ENCODE data around the gene IKZF2. TPM values are rescaled to one million over a fixed set of nuclear protein-coding genes. Genes with fewer than 3 reads are reported as not detected.

IKZF2 gene
- total RNA-seq, 1 experiment from 2014 or later, result 3.0 TPM

DNA sequence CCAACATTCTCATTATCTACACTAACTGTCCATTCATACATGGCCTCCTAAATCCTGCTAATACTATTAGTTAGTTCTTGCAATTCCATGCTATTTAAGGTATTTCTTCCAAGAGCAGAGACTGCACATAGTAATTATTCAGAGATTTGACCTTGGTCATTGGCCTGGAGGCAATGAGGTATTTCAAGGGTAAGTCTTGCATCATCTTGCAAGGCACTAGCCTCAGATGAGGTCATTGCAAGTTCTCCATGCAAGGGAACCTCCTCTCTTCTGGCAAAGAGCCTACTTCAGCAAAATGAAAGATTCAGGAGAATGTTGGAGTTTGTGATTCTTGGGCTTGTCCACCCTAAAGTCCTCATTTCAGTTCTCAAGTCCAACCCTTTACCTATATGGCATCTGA is 48.5 kb upstream of the IKZF2 start:
- no peak overlapping the region for H2BK5ac ChIP-seq (ENCODE audit: insufficient read length, low read length)
- no peaks in the 10 kb centered on the region for H3K4me1 ChIP-seq (ENCODE audit: insufficient read depth, low read length)
- peaks cover 10% of the 10 kb centered on the region in 2 experiments for H3K4me1 Mint-ChIP-seq
- H3K23me2 ChIP-seq (ENCODE audit: insufficient read length, low read depth, low read length, poor library complexity, severe bottlenecking), result no peaks in the 10 kb centered on the region
- no peak overlapping the region for H4K5ac ChIP-seq (ENCODE audit: insufficient read length, low read depth, low read length)
- H3K9me3 Mint-ChIP-seq, result peaks cover 0 to 3% of the 10 kb centered on the region in 2 experiments; a peak in 2 of 5 replicates
- H3K18ac ChIP-seq (ENCODE audit: insufficient read length, low read depth, low read length), result no peak overlapping the region
- H4K20me1 ChIP-seq (ENCODE audit: control insufficient read depth, insufficient read depth, insufficient read length), result no peaks in the 10 kb centered on the region
- H3K79me1 ChIP-seq (ENCODE audit: insufficient read depth, low read depth, low read length, poor library complexity, severe bottlenecking), result no peaks in the 10 kb centered on the region
- no peak overlapping the region for H3T11ph ChIP-seq (ENCODE audit: low read length)
- H4K91ac ChIP-seq (ENCODE audit: insufficient read length, low read depth, low read length), result no peak overlapping the region
- H2AFZ ChIP-seq (ENCODE audit: low read length), result no peak overlapping the region
- H2BK120ac ChIP-seq (ENCODE audit: low read depth, low read length, poor library complexity, severe bottlenecking), result no peak overlapping the region
- no peak overlapping the region for H3K14ac ChIP-seq (ENCODE audit: insufficient read depth, low read length)
- no peak overlapping the region for H3K56ac ChIP-seq (ENCODE audit: insufficient read length, low read depth, low read length)
- H3K4ac ChIP-seq (ENCODE audit: low read depth, low read length), result no peak overlapping the region
- H3K36me3 Mint-ChIP-seq (ENCODE audit: insufficient read depth in 1 of 3, low read depth in 3 of 3), result peaks cover 0 to 2% (median 0%) of the 10 kb centered on the region in 3 experiments; a peak in 1 of 7 replicates
- H3K27ac Mint-ChIP-seq, result no peak overlapping the region
- no peak overlapping the region for H3K4me2 ChIP-seq (ENCODE audit: insufficient read depth, insufficient read length, low read length)
- no peak for DNase-seq
- TF ChIP-seq, protein P1, sequence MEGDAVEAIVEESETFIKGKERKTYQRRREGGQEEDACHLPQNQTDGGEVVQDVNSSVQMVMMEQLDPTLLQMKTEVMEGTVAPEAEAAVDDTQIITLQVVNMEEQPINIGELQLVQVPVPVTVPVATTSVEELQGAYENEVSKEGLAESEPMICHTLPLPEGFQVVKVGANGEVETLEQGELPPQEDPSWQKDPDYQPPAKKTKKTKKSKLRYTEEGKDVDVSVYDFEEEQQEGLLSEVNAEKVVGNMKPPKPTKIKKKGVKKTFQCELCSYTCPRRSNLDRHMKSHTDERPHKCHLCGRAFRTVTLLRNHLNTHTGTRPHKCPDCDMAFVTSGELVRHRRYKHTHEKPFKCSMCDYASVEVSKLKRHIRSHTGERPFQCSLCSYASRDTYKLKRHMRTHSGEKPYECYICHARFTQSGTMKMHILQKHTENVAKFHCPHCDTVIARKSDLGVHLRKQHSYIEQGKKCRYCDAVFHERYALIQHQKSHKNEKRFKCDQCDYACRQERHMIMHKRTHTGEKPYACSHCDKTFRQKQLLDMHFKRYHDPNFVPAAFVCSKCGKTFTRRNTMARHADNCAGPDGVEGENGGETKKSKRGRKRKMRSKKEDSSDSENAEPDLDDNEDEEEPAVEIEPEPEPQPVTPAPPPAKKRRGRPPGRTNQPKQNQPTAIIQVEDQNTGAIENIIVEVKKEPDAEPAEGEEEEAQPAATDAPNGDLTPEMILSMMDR (conservative IDR thresholded peaks at IDR 0.05), result no peak
- H3K9me3 ChIP-seq (ENCODE audit: control insufficient read depth, low read depth, low read length), result no peaks in the 10 kb centered on the region
- no peak overlapping the region for H3K23ac ChIP-seq (ENCODE audit: insufficient read length, low read depth, low read length)
- no peaks in the 10 kb centered on the region for H3K79me2 ChIP-seq (ENCODE audit: insufficient read depth, low read length)
- no peak overlapping the region for H3K9ac ChIP-seq (ENCODE audit: extremely low read depth, insufficient read length, low read length)
- H4K8ac ChIP-seq (replicated peaks; ENCODE audit: insufficient read length, low read depth, low read length), result no peak overlapping the region
- no peak overlapping the region for H3K27ac ChIP-seq (ENCODE audit: insufficient read length, low read depth, low read length)
- H3K27me3 Mint-ChIP-seq (ENCODE audit: low read depth), result no peaks in the 10 kb centered on the region
- H2AK5ac ChIP-seq (ENCODE audit: insufficient read length, low read length), result no peak overlapping the region
- H2BK20ac ChIP-seq (ENCODE audit: low read depth, low read length, poor library complexity, severe bottlenecking), result no peak overlapping the region
- H2BK12ac ChIP-seq (ENCODE audit: insufficient read length, low read depth, low read length), result no peak overlapping the region
- H3K4me3 Mint-ChIP-seq, result no peak overlapping the region
- H3K27me3 ChIP-seq (ENCODE audit: insufficient read depth, low read length), result no peaks in the 10 kb centered on the region
- H2BK15ac ChIP-seq (ENCODE audit: low read depth, low read length), result no peak overlapping the region
